Neural cell (in vitro differentiated cells): ENCODE measurements around the gene CELSR3.
A peak's percentile ranks its signal among the peaks of the same experiment; 100 is the strongest.

Experiments used
- CTCF ChIP-seq: fragments of 450-650 bp; IDR thresholded peaks from 2 replicates; pipeline ENCODE4 v1.5.1; 2014; ENCODE audit warnings: antibody characterized with exemption, mild to moderate bottlenecking, moderate library complexity; ENCODE audit not compliant: poor library complexity, severe bottlenecking
- EP300 ChIP-seq: fragments of 450-650 bp; conservative IDR thresholded peaks from 2 replicates; pipeline ENCODE4 v1.6.1; 2014; ENCODE audit warnings: antibody characterized with exemption, mild to moderate bottlenecking, moderate library complexity; ENCODE audit not compliant: poor library complexity, severe bottlenecking
- EZH2 ChIP-seq: fragments of 200-600, 300-800 bp; shearing (Covaris generic), sonication (generic); IDR thresholded peaks from 2 replicates; pipeline ENCODE4 v1.6.1; 2014; ENCODE audit warnings: antibody characterized with exemption, low read length, borderline replicate concordance, mild to moderate bottlenecking; ENCODE audit not compliant: insufficient read depth, poor library complexity, severe bottlenecking
- POLR2AphosphoS5 ChIP-seq: IDR thresholded peaks from 2 replicates; pipeline ENCODE4 v1.6.1; 2012
- RAD21 ChIP-seq: fragments of 450-650 bp; conservative IDR thresholded peaks from 2 replicates; pipeline ENCODE4 v1.6.1; 2014; ENCODE audit warnings: antibody characterized with exemption, mild to moderate bottlenecking, moderate library complexity
- REST ChIP-seq: IDR thresholded peaks from 2 replicates; pipeline ENCODE4 v1.6.1; 2012; ENCODE audit warnings: borderline replicate concordance
- SMC3 ChIP-seq: fragments of 450-650 bp; conservative IDR thresholded peaks from 2 replicates; pipeline ENCODE4 v1.6.1; 2014; ENCODE audit warnings: antibody characterized with exemption, mild to moderate bottlenecking, moderate library complexity; ENCODE audit not compliant: poor library complexity
- TAF1 ChIP-seq: IDR thresholded peaks from 2 replicates; pipeline ENCODE4 v1.6.1; 2012; ENCODE audit warnings: low read depth

DNA sequence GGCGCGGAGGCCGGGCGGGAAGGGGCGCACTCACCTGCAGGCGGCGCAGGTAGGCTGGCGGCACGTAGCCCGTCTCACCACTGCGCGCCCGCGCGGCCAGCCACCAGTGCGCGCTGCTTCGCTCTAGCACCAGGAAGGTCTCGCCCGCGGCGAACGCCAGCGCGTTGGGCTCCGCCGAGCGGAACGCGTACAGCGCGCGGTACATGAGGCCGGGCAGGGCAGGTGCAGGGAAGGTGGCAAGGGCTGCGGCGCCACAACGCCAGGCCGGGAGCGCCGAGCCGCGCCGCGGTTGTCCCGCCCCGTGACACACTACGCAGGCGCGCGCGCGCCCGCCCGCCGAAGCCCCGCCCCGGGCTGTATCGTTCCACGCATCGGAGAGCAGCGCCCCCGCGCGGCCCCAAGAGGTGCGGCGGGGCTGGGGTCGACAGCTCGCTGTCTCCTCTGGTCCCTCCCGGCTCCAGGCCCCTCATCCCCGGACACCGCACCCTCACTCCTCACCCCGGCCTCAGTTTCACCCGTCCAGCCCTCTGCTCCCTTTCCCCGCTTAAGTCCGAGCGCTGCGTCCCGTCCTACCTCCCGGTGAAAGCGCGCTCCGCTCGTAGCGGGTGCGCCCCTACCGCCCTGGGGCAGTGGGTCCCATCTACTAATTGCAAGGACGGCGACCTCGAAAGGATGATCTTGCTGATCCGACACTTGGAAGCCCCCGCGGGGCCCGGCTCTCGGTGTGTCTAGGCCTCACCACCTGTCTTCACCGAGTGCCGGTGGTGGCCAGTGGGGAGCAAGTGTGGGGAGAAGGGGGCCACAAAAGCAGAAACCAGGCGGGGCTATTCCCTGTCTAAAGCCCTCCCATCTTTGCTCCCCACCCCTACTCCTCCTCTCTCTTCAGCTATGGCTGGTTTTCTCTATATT, 23.2 kb upstream of the CELSR3 start, which contains the start of gene NCKIPSD:
- TF ChIP-seq EZH2 (no peak), CTCF (peak; percentile 96), POLR2AphosphoS5 (peak; percentile 94), EP300 (peak; percentile 55), TAF1 (no peak), RAD21 (peak; percentile 71), REST (peak; percentile 78), SMC3 (peak; percentile 80)
